ENCODE measurements around the gene ABCB4.

- TF ChIP-seq CTCF (IDR thresholded peaks at IDR 0.05) (no peak), ZFX (IDR thresholded peaks at IDR 0.05; ENCODE audit: borderline replicate concordance) (no peak)
These were observed 24.0 kb upstream of the ABCB4 start for GRCh38 chr7:87499494-87499893.

Data from 22Rv1 (cell line).